H1 (cell line): ENCODE measurements around the gene ZBTB34. TPM values are rescaled to one million over a fixed set of nuclear protein-coding genes. Genes with fewer than 3 reads are reported as not detected.

Source experiments
- CTCF ChIA-PET: fragments of 300-600 bp; sonication (Branson Sonifier 250); formaldehyde crosslinking; loops from one replicate; lab custom pipeline; 2021; ENCODE audit not compliant: partially characterized antibody; lab: Charles Lee
- POLR2A ChIA-PET: fragments of 300-600 bp; sonication (Branson Sonifier 250); formaldehyde crosslinking; loops from one replicate; lab custom pipeline; 2021; ENCODE audit warnings: inconsistent platforms; ENCODE audit not compliant: partially characterized antibody; lab: Charles Lee
- DNase-seq, 2 experiments: peaks; one replicate each; pipeline versions ENCODE4 v3.0.0 to v3.0.0-alpha.2; 2010 to 2022; ENCODE audit warnings: low spot score in 2 of 2, low read depth in 1 of 2, mixed read lengths in 1 of 2
- FAIRE-seq: peaks from 2 replicates; lab custom pipeline; 2011; peaks lifted over from hg19 to GRCh38; lab: Jason Lieb, UNC
- H2AFZ ChIP-seq: 2 replicates; pipeline ENCODE4 v1.8.1; 2012; ENCODE audit warnings: low read length, inconsistent platforms
- H2AK5ac ChIP-seq: 2 replicates; pipeline ENCODE4 v1.6.1; 2013; ENCODE audit warnings: low read depth, low read length
- H2BK120ac ChIP-seq: replicated peaks from 2 replicates; pipeline ENCODE3; 2013; ENCODE audit warnings: low read depth, low read length, inconsistent platforms
- H2BK12ac ChIP-seq: 2 replicates; pipeline ENCODE4 v1.6.1; 2013; ENCODE audit warnings: low read depth, low read length
- H2BK15ac ChIP-seq: 2 replicates; pipeline ENCODE4 v1.6.1; 2013; ENCODE audit warnings: low read length
- H2BK20ac ChIP-seq: 2 replicates; pipeline ENCODE4 v1.6.1; 2013; ENCODE audit warnings: low read length
- H2BK5ac ChIP-seq: 2 replicates; pipeline ENCODE4 v1.6.1; 2013; ENCODE audit warnings: low read depth, low read length
- H3K14ac ChIP-seq: 2 replicates; pipeline ENCODE4 v1.6.1; 2013; ENCODE audit warnings: inconsistent platforms; ENCODE audit not compliant: insufficient read length
- H3K18ac ChIP-seq: 2 replicates; pipeline ENCODE4 v1.6.1; 2013; ENCODE audit warnings: low read length; ENCODE audit errors: extremely low read depth
- H3K23ac ChIP-seq: 2 replicates; pipeline ENCODE4 v1.6.1; 2013; ENCODE audit warnings: inconsistent platforms; ENCODE audit not compliant: insufficient read length
- H3K23me2 ChIP-seq: 2 replicates; pipeline ENCODE4 v1.6.1; 2013; ENCODE audit warnings: low read depth, low read length
- H3K27ac ChIP-seq: 2 replicates; pipeline ENCODE4 v1.6.1; 2011; ENCODE audit warnings: low read depth, low read length, inconsistent platforms
- H3K27me3 ChIP-seq, 4 experiments: replicated peaks in 1 of 4; 1 replicate in 1 of 4; 2 replicates in 3 of 4; pipeline versions ENCODE4 v1.6.1 to v1.8.1; 2011 to 2013; ENCODE audit warnings: low read length in 3 of 4, mild to moderate bottlenecking in 3 of 4, inconsistent platforms in 2 of 4, mixed read lengths in 2 of 4, moderate library complexity in 1 of 4; ENCODE audit not compliant: control insufficient read depth in 3 of 4, insufficient read depth in 3 of 4; ENCODE audit errors: extremely low read depth in 1 of 4
- H3K36me3 ChIP-seq, 4 experiments: 2 replicates each; pipeline versions ENCODE4 v1.6.1 to v1.8.1; 2011 to 2013; ENCODE audit warnings: mild to moderate bottlenecking in 4 of 4, low read length in 3 of 4, moderate library complexity in 2 of 4, control low read depth in 1 of 4, inconsistent platforms in 1 of 4; ENCODE audit not compliant: insufficient read depth in 4 of 4, control insufficient read depth in 2 of 4
- H3K4ac ChIP-seq: replicated peaks from 2 replicates; pipeline ENCODE3; 2013; ENCODE audit warnings: low read length, low read depth, mixed read lengths, inconsistent platforms; ENCODE audit not compliant: insufficient read length
- H3K4me1 ChIP-seq, 4 experiments: replicated peaks in 1 of 4; 1 replicate in 1 of 4; 2 replicates in 3 of 4; pipeline versions ENCODE4 v1.6.1 to v1.8.1; 2011 to 2013; ENCODE audit warnings: low read length in 3 of 4, inconsistent platforms in 2 of 4, mixed read lengths in 1 of 4; ENCODE audit not compliant: insufficient read depth in 4 of 4, control insufficient read depth in 3 of 4
- H3K4me2 ChIP-seq, 2 experiments: 2 replicates each; pipeline versions ENCODE4 v1.6.1 to v1.8.1; 2011 to 2013; ENCODE audit warnings: low read depth in 2 of 2, low read length in 2 of 2, control low read depth in 1 of 2, inconsistent platforms in 1 of 2, mild to moderate bottlenecking in 1 of 2; ENCODE audit not compliant: insufficient read depth in 1 of 2
- H3K4me3 ChIP-seq, 4 experiments: fragments of 200-600, 300-600 bp in 1 of 4; sonication (generic), shearing (Covaris generic), sonication (Bioruptor Twin) in 1 of 4; 2 replicates each; pipeline versions ENCODE4 v1.5.1 to v1.8.1; 2011 to 2016; ENCODE audit warnings: low read length in 4 of 4, low read depth in 3 of 4, control low read depth in 2 of 4, inconsistent platforms in 2 of 4, mild to moderate bottlenecking in 2 of 4, mixed read lengths in 1 of 4, moderate library complexity in 1 of 4; ENCODE audit not compliant: insufficient read depth in 2 of 4; ENCODE audit errors: extremely low read depth in 1 of 4
- H3K56ac ChIP-seq: replicated peaks from 2 replicates; pipeline ENCODE3; 2013; ENCODE audit warnings: low read depth, mild to moderate bottlenecking, mixed read lengths, low read length, inconsistent platforms; ENCODE audit not compliant: insufficient read length
- H3K79me1 ChIP-seq: 2 replicates; pipeline ENCODE4 v1.6.1; 2013; ENCODE audit warnings: low read depth, low read length, control low read depth
- H3K79me2 ChIP-seq, 2 experiments: 2 replicates each; pipeline versions ENCODE4 v1.6.1 to v1.8.1; 2012 to 2013; ENCODE audit warnings: low read length in 2 of 2, mild to moderate bottlenecking in 2 of 2, inconsistent platforms in 1 of 2; ENCODE audit not compliant: insufficient read depth in 2 of 2, control insufficient read depth in 1 of 2
- H3K9ac ChIP-seq, 4 experiments: replicated peaks in 1 of 4; 1 replicate in 1 of 4; 2 replicates in 3 of 4; pipeline versions ENCODE4 v1.6.1 to v1.8.1; 2011 to 2013; ENCODE audit warnings: low read depth in 3 of 4, low read length in 3 of 4, control low read depth in 2 of 4, mild to moderate bottlenecking in 2 of 4, moderate library complexity in 2 of 4, inconsistent platforms in 1 of 4; ENCODE audit errors: extremely low read depth in 1 of 4
- H3K9me3 ChIP-seq, 2 experiments: 2 replicates each; pipeline versions ENCODE4 v1.6.1 to v1.8.1; 2012 to 2013; ENCODE audit warnings: mild to moderate bottlenecking in 2 of 2, moderate library complexity in 2 of 2, control low read depth in 1 of 2, inconsistent platforms in 1 of 2, low read depth in 1 of 2, low read length in 1 of 2, mixed read lengths in 1 of 2; ENCODE audit not compliant: insufficient read depth in 2 of 2
- H4K20me1 ChIP-seq, 2 experiments: replicated peaks in 1 of 2; 2 replicates each; pipeline versions ENCODE3 to v1.8.1; 2011 to 2013; ENCODE audit warnings: inconsistent platforms in 2 of 2, low read length in 2 of 2, mild to moderate bottlenecking in 1 of 2; ENCODE audit not compliant: insufficient read depth in 2 of 2, control insufficient read depth in 1 of 2
- H4K5ac ChIP-seq: 2 replicates; pipeline ENCODE4 v1.6.1; 2013; ENCODE audit warnings: low read length, low read depth, mixed read lengths, inconsistent platforms; ENCODE audit not compliant: insufficient read length
- H4K8ac ChIP-seq: 2 replicates; pipeline ENCODE4 v1.8.0; 2013; ENCODE audit warnings: mild to moderate bottlenecking, moderate library complexity, low read length, inconsistent platforms; ENCODE audit not compliant: insufficient read depth; ENCODE audit errors: extremely low read depth
- H4K91ac ChIP-seq: replicated peaks from 2 replicates; pipeline ENCODE3; 2013; ENCODE audit warnings: low read length, mixed read lengths, inconsistent platforms; ENCODE audit not compliant: insufficient read length
- BACH1 ChIP-seq: IDR thresholded peaks from 2 replicates; pipeline ENCODE4 v1.6.1; 2012; ENCODE audit warnings: low read length, improper control_type of control experiment
- CHD2 ChIP-seq: IDR thresholded peaks from 2 replicates; pipeline ENCODE4 v1.6.1; 2012; ENCODE audit warnings: low read length, improper control_type of control experiment
- PHF8 ChIP-seq: fragments of 200-600 bp; sonication (generic); conservative IDR thresholded peaks from 2 replicates; pipeline ENCODE4 v1.7.1; 2012; ENCODE audit warnings: low read depth, mild to moderate bottlenecking, inconsistent platforms, low read length, moderate library complexity
- RBBP5 ChIP-seq: IDR thresholded peaks from 2 replicates; pipeline ENCODE4 v1.7.1; 2012; ENCODE audit warnings: low read depth, mild to moderate bottlenecking, inconsistent platforms, low read length, moderate library complexity, borderline replicate concordance
- RNF2 ChIP-seq: fragments of 200-900, 300-1000 bp; sonication (generic); IDR thresholded peaks from 2 replicates; pipeline ENCODE4 v1.7.1; 2016; ENCODE audit warnings: borderline replicate concordance, low read depth, mild to moderate bottlenecking, antibody characterized with exemption, low read length; ENCODE audit not compliant: poor library complexity, severe bottlenecking; ENCODE audit errors: missing control alignments
- RXRA ChIP-seq: IDR thresholded peaks from 2 replicates; pipeline ENCODE4 v1.6.1; 2011; ENCODE audit warnings: low read depth, mild to moderate bottlenecking, low read length, moderate library complexity; ENCODE audit not compliant: insufficient read depth
- SP2 ChIP-seq: IDR thresholded peaks from 2 replicates; pipeline ENCODE4 v1.6.1; 2012; ENCODE audit warnings: mild to moderate bottlenecking, low read length, inconsistent platforms
- TEAD4 ChIP-seq: IDR thresholded peaks from 2 replicates; pipeline ENCODE4 v1.6.1; 2012; ENCODE audit warnings: low read depth, low read length, inconsistent platforms, mixed read lengths
- WGBS, 2 experiments: shearing (Covaris generic) in 1 of 2; methylation state at CpG; one replicate each; pipeline versions ENCODE4 v1.1.6 to v1.1.7; 2013 to 2015; ENCODE audit warnings: low lambda C conversion rate in 2 of 2, mixed read lengths in 2 of 2, inconsistent platforms in 1 of 2, low coverage in 1 of 2, missing lambda C conversion rate in 1 of 2; ENCODE audit not compliant: insufficient replicate concordance in 2 of 2, insufficient coverage in 1 of 2, insufficient read length in 1 of 2; ENCODE audit errors: extremely low coverage in 1 of 2, missing lambda C conversion rate in 1 of 2; 5-methylcytosine and 5-hydroxymethylcytosine counted together
- polyA plus RNA-seq, 7 experiments: library from polyadenylated mRNA; depleted of rRNA in 3 of 7; stranded (reverse) in 5 of 7; unstranded in 2 of 7; fragments of >200 nt in 5 of 7; fragments of 200-250 nt in 2 of 7; gene quantifications; 1 replicate in 5 of 7; 2 replicates in 1 of 7; 4 replicates in 1 of 7; pipeline versions ENCODE4 v1.2.1 to v1.2.3, GENCODE V29; 2011 to 2013; ENCODE audit warnings: missing spikeins in 2 of 7, mixed read lengths in 2 of 7
- total RNA-seq: library from RNA; stranded (reverse); fragmentation: NEBNext Ultra II Directional; extraction: Animal tissue kit (Norgen Biotek cat#: 25700); gene quantifications from 2 replicates; pipeline ENCODE4 v1.2.1, GENCODE V29; 2021

ZBTB34 gene
- total and polyA plus RNA-seq, 2 of the 8 experiments (the other 6 are each of a cell fraction or from before 2014, with no cell fraction given), result 8.2 to 15.9 TPM

GRCh38 chr9:126907058-126907457 lies 46.6 kb downstream of the ZBTB34 start:
- no peak overlapping the region for H3K4me2 ChIP-seq
- POLR2A ChIA-PET, result no interaction called here
- no peak overlapping the region for H4K91ac ChIP-seq
- H3K18ac ChIP-seq, result no peak overlapping the region
- no peak overlapping the region for H4K8ac ChIP-seq
- H2BK120ac ChIP-seq, result no peak overlapping the region
- H2AK5ac ChIP-seq, result no peak overlapping the region
- H3K23me2 ChIP-seq, result no peaks in the 10 kb centered on the region
- no peaks in the 10 kb centered on the region for H3K79me1 ChIP-seq
- H4K20me1 ChIP-seq, result no peaks in the 10 kb centered on the region
- no peaks in the 10 kb centered on the region for H3K79me2 ChIP-seq
- no peak for TF ChIP-seq RXRA
- TF ChIP-seq SP2, result no peak
- no peak for TF ChIP-seq RBBP5
- TF ChIP-seq BACH1, result no peak
- no peak for TF ChIP-seq CHD2
- TF ChIP-seq PHF8, result no peak
- no peak for TF ChIP-seq TEAD4
- TF ChIP-seq RNF2, result no peak
- CTCF ChIA-PET, result interaction anchor here (0.6 to 0.9 kb wide), 3 partner anchors 12 to 31 kb away, joined by 3 to 4 read pairs (median 3); no protein-coding TSS in a partner anchor
- no peaks in the 10 kb centered on the region for H3K9me3 ChIP-seq
- DNase-seq (no peak), FAIRE-seq (no peak)
- no peak overlapping the region for H2BK12ac ChIP-seq
- no peak overlapping the region for H3K27ac ChIP-seq
- no peak overlapping the region for H3K9ac ChIP-seq
- H3K56ac ChIP-seq, result no peak overlapping the region
- H3K4me3 ChIP-seq, result no peak overlapping the region
- no peak overlapping the region for H3K23ac ChIP-seq
- H4K5ac ChIP-seq, result no peak overlapping the region
- no peak overlapping the region for H2BK15ac ChIP-seq
- no peak overlapping the region for H2BK20ac ChIP-seq
- H3K27me3 ChIP-seq, result peaks cover 0 to 2% (median 0%) of the 10 kb centered on the region in 4 experiments; a peak in 1 of 7 replicates
- H3K36me3 ChIP-seq, result no peaks in the 10 kb centered on the region
- no peak overlapping the region for H2AFZ ChIP-seq
- H2BK5ac ChIP-seq, result no peak overlapping the region
- WGBS, 2 experiments, result 77% methylated on average over 2 of the region's 2 CpGs; no CpG with 5 or more reads in 1 of the 2 experiments
- H3K4ac ChIP-seq, result no peak overlapping the region
- H3K14ac ChIP-seq, result no peak overlapping the region
- H3K4me1 ChIP-seq, result peaks cover 0 to 6% (median 2%) of the 10 kb centered on the region in 4 experiments; a peak in 1 of 7 replicates
